Measurements from ENCODE around the gene NTN1. TPM values are rescaled to one million over a fixed set of nuclear protein-coding genes. Genes with fewer than 3 reads are reported as not detected.

NTN1 gene
- total RNA-seq, 1 experiment from 2014 or later: 1.2 TPM

- no peak for DNase-seq
- Histone ChIP-seq H3K4me2 (ENCODE audit: insufficient read depth, insufficient read length, low read length) (no peak overlapping the region), H4K91ac (ENCODE audit: insufficient read length, low read depth, low read length) (no peak overlapping the region), H3K14ac (ENCODE audit: insufficient read depth, low read length) (no peak overlapping the region), H2BK120ac (ENCODE audit: low read depth, low read length, poor library complexity, severe bottlenecking) (no peak overlapping the region), H4K8ac (replicated peaks; ENCODE audit: insufficient read length, low read depth, low read length) (no peak overlapping the region), H3K9ac (ENCODE audit: extremely low read depth, insufficient read length, low read length) (no peak overlapping the region), H2BK5ac (ENCODE audit: insufficient read length, low read length) (no peak overlapping the region), H3K56ac (ENCODE audit: insufficient read length, low read depth, low read length) (no peak overlapping the region), H3T11ph (ENCODE audit: low read length) (no peak overlapping the region), H2BK12ac (ENCODE audit: insufficient read length, low read depth, low read length) (no peak overlapping the region), H3K18ac (ENCODE audit: insufficient read length, low read depth, low read length) (no peak overlapping the region), H3K9me3 (ENCODE audit: control insufficient read depth, low read depth, low read length) (no peaks in the 10 kb centered on the region), H2BK20ac (ENCODE audit: low read depth, low read length, poor library complexity, severe bottlenecking) (no peak overlapping the region), H3K79me2 (ENCODE audit: insufficient read depth, low read length) (no peaks in the 10 kb centered on the region), H3K79me1 (ENCODE audit: insufficient read depth, low read depth, low read length, poor library complexity, severe bottlenecking) (no peaks in the 10 kb centered on the region), H4K20me1 (ENCODE audit: control insufficient read depth, insufficient read depth, insufficient read length) (no peaks in the 10 kb centered on the region), H2AFZ (ENCODE audit: low read length) (no peak overlapping the region), H3K27ac (ENCODE audit: insufficient read length, low read depth, low read length) (no peak overlapping the region), H3K4ac (ENCODE audit: low read depth, low read length) (no peak overlapping the region), H4K5ac (ENCODE audit: insufficient read length, low read depth, low read length) (no peak overlapping the region), H3K4me1 (ENCODE audit: insufficient read depth, low read length) (peaks cover 10% of the 10 kb centered on the region; the same call in 1 of the 2 replicates), H3K27me3 (ENCODE audit: insufficient read depth, low read length) (no peaks in the 10 kb centered on the region), H2AK5ac (ENCODE audit: insufficient read length, low read length) (no peak overlapping the region), H3K23ac (ENCODE audit: insufficient read length, low read depth, low read length) (no peak overlapping the region), H3K23me2 (ENCODE audit: insufficient read length, low read depth, low read length, poor library complexity, severe bottlenecking) (no peaks in the 10 kb centered on the region), H2BK15ac (ENCODE audit: low read depth, low read length) (no peak overlapping the region)
- Mint-ChIP-seq H3K27me3 (ENCODE audit: low read depth) (peaks cover 2% of the 10 kb centered on the region), H3K4me3 (no peak overlapping the region), H3K9me3 (peaks cover 3 to 5% of the 10 kb centered on the region in 2 experiments; a peak in 4 of 5 replicates), H3K36me3 (ENCODE audit: insufficient read depth in 1 of 3, low read depth in 3 of 3) (peaks cover 0 to 7% (median 2%) of the 10 kb centered on the region in 3 experiments; a peak in 4 of 7 replicates), H3K27ac (no peak overlapping the region), H3K4me1 (peaks cover 28 to 34% of the 10 kb centered on the region in 2 experiments)
- TF ChIP-seq, protein P1, sequence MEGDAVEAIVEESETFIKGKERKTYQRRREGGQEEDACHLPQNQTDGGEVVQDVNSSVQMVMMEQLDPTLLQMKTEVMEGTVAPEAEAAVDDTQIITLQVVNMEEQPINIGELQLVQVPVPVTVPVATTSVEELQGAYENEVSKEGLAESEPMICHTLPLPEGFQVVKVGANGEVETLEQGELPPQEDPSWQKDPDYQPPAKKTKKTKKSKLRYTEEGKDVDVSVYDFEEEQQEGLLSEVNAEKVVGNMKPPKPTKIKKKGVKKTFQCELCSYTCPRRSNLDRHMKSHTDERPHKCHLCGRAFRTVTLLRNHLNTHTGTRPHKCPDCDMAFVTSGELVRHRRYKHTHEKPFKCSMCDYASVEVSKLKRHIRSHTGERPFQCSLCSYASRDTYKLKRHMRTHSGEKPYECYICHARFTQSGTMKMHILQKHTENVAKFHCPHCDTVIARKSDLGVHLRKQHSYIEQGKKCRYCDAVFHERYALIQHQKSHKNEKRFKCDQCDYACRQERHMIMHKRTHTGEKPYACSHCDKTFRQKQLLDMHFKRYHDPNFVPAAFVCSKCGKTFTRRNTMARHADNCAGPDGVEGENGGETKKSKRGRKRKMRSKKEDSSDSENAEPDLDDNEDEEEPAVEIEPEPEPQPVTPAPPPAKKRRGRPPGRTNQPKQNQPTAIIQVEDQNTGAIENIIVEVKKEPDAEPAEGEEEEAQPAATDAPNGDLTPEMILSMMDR (conservative IDR thresholded peaks at IDR 0.05): no peak
- WGBS (ENCODE audit: extremely low coverage, insufficient read length, low lambda C conversion rate): no CpG with 5 or more reads among the region's 3 CpGs
Measured at GRCh38 chr17:9169116-9169515, 147.8 kb downstream of the NTN1 start.
